Measurements from ENCODE around the gene SERGEF. TPM values are rescaled to one million over a fixed set of nuclear protein-coding genes. Genes with fewer than 3 reads are reported as not detected.

The SERGEF gene
- total RNA-seq, 1 donor from 2014 or later = 17.6 TPM

GRCh38 chr11:17851697-17852096 lies 161.2 kb downstream of the SERGEF start:
- H3K27me3 ChIP-seq (ENCODE audit: insufficient read depth, low read length) = no peaks in the 10 kb centered on the region
- peaks cover 2% of the 10 kb centered on the region for H3K4me1 ChIP-seq (ENCODE audit: insufficient read depth, low read length)
- Mint-ChIP-seq H3K27ac (ENCODE audit: unreplicated experiment) (no peak overlapping the region), H3K9me3 (ENCODE audit: unreplicated experiment) (no peaks in the 10 kb centered on the region), H3K4me1 (ENCODE audit: low read depth, unreplicated experiment) (peaks cover 17% of the 10 kb centered on the region), H3K27me3 (ENCODE audit: low read depth, unreplicated experiment) (no peaks in the 10 kb centered on the region), H3K4me3 (ENCODE audit: unreplicated experiment) (no peak overlapping the region), H3K36me3 (ENCODE audit: low read depth, unreplicated experiment) (no peaks in the 10 kb centered on the region)
- no peak overlapping the region for H3K9ac ChIP-seq (ENCODE audit: low read length)
- DNase-seq (ENCODE audit: low read depth) = no peak
- H3K79me2 ChIP-seq (ENCODE audit: insufficient read depth, low read length) = no peaks in the 10 kb centered on the region
- no peak overlapping the region for H2AFZ ChIP-seq (ENCODE audit: low read depth, low read length)
- H4K20me1 ChIP-seq (ENCODE audit: insufficient read depth, low read length) = no peaks in the 10 kb centered on the region
- no peak overlapping the region for H3K4me3 ChIP-seq (ENCODE audit: insufficient read depth, low read depth, low read length)
- H3K9me3 ChIP-seq (ENCODE audit: insufficient read depth, low read depth, low read length) = no peaks in the 10 kb centered on the region
- H3K27ac ChIP-seq (ENCODE audit: low read depth, low read length) = no peak overlapping the region
- no peak overlapping the region for H3K4me2 ChIP-seq (ENCODE audit: low read length)
- FAIRE-seq = no peak
- no peak for TF ChIP-seq CTCF (IDR thresholded peaks at IDR 0.05; ENCODE audit: insufficient read depth, low read depth, low read length)
- TF ChIP-seq EZH2 (IDR thresholded peaks at IDR 0.05; ENCODE audit: insufficient read depth, low read length) = no peak
- no peaks in the 10 kb centered on the region for H3K36me3 ChIP-seq (ENCODE audit: insufficient read depth, low read length)

GRCh38 chr11:17850336-17850735 lies 162.5 kb downstream of the SERGEF start:
- TF ChIP-seq CTCF (IDR thresholded peaks at IDR 0.05; ENCODE audit: insufficient read depth, low read depth, low read length) (no peak), EZH2 (IDR thresholded peaks at IDR 0.05; ENCODE audit: insufficient read depth, low read length) (no peak)
- Mint-ChIP-seq H3K36me3 (ENCODE audit: low read depth, unreplicated experiment) (no peaks in the 10 kb centered on the region), H3K27me3 (ENCODE audit: low read depth, unreplicated experiment) (no peaks in the 10 kb centered on the region), H3K4me3 (ENCODE audit: unreplicated experiment) (no peak overlapping the region), H3K27ac (ENCODE audit: unreplicated experiment) (no peak overlapping the region), H3K9me3 (ENCODE audit: unreplicated experiment) (no peaks in the 10 kb centered on the region), H3K4me1 (ENCODE audit: low read depth, unreplicated experiment) (peaks cover 13% of the 10 kb centered on the region)
- Histone ChIP-seq H3K27me3 (ENCODE audit: insufficient read depth, low read length) (no peaks in the 10 kb centered on the region), H3K9ac (ENCODE audit: low read length) (no peak overlapping the region), H3K4me1 (ENCODE audit: insufficient read depth, low read length) (peaks cover 12% of the 10 kb centered on the region), H3K4me2 (ENCODE audit: low read length) (no peak overlapping the region), H3K79me2 (ENCODE audit: insufficient read depth, low read length) (no peaks in the 10 kb centered on the region), H4K20me1 (ENCODE audit: insufficient read depth, low read length) (peaks cover 6% of the 10 kb centered on the region), H3K9me3 (ENCODE audit: insufficient read depth, low read depth, low read length) (no peaks in the 10 kb centered on the region), H3K36me3 (ENCODE audit: insufficient read depth, low read length) (no peaks in the 10 kb centered on the region), H2AFZ (ENCODE audit: low read depth, low read length) (no peak overlapping the region), H3K27ac (ENCODE audit: low read depth, low read length) (no peak overlapping the region), H3K4me3 (ENCODE audit: insufficient read depth, low read depth, low read length) (no peak overlapping the region)
- FAIRE-seq (no peak), DNase-seq (ENCODE audit: low read depth) (no peak)

- H3K4me1 Mint-ChIP-seq (ENCODE audit: low read depth, unreplicated experiment) = peaks cover 13% of the 10 kb centered on the region
- H4K20me1 ChIP-seq (ENCODE audit: insufficient read depth, low read length) = peaks cover 6% of the 10 kb centered on the region
- no peaks in the 10 kb centered on the region for H3K79me2 ChIP-seq (ENCODE audit: insufficient read depth, low read length)
- H3K27ac Mint-ChIP-seq (ENCODE audit: unreplicated experiment) = no peak overlapping the region
- H3K9me3 Mint-ChIP-seq (ENCODE audit: unreplicated experiment) = no peaks in the 10 kb centered on the region
- no peaks in the 10 kb centered on the region for H3K36me3 Mint-ChIP-seq (ENCODE audit: low read depth, unreplicated experiment)
- TF ChIP-seq EZH2 (IDR thresholded peaks at IDR 0.05; ENCODE audit: insufficient read depth, low read length) (no peak), CTCF (IDR thresholded peaks at IDR 0.05; ENCODE audit: insufficient read depth, low read depth, low read length) (no peak)
- no peak overlapping the region for H3K4me3 ChIP-seq (ENCODE audit: insufficient read depth, low read depth, low read length)
- H3K27me3 ChIP-seq (ENCODE audit: insufficient read depth, low read length) = no peaks in the 10 kb centered on the region
- no peaks in the 10 kb centered on the region for H3K9me3 ChIP-seq (ENCODE audit: insufficient read depth, low read depth, low read length)
- no peak overlapping the region for H2AFZ ChIP-seq (ENCODE audit: low read depth, low read length)
- H3K27me3 Mint-ChIP-seq (ENCODE audit: low read depth, unreplicated experiment) = no peaks in the 10 kb centered on the region
- no peak overlapping the region for H3K4me2 ChIP-seq (ENCODE audit: low read length)
- peaks cover 16% of the 10 kb centered on the region for H3K4me1 ChIP-seq (ENCODE audit: insufficient read depth, low read length)
- FAIRE-seq = no peak
- DNase-seq (ENCODE audit: low read depth) = no peak
- H3K4me3 Mint-ChIP-seq (ENCODE audit: unreplicated experiment) = no peak overlapping the region
- no peak overlapping the region for H3K9ac ChIP-seq (ENCODE audit: low read length)
- H3K36me3 ChIP-seq (ENCODE audit: insufficient read depth, low read length) = no peaks in the 10 kb centered on the region
- no peak overlapping the region for H3K27ac ChIP-seq (ENCODE audit: low read depth, low read length)
Measured at GRCh38 chr11:17848715-17849114, 164.1 kb downstream of the SERGEF start.

Data from astrocyte (in vitro differentiated cells and primary cell).